Measurements from ENCODE around the gene SCRT2.
"Not testable (repeated sequence)": the region's sequence is repeated elsewhere in the genome, so short reads cannot be mapped to it uniquely, and the experiment has no call there.

Gene SCRT2

DNA sequence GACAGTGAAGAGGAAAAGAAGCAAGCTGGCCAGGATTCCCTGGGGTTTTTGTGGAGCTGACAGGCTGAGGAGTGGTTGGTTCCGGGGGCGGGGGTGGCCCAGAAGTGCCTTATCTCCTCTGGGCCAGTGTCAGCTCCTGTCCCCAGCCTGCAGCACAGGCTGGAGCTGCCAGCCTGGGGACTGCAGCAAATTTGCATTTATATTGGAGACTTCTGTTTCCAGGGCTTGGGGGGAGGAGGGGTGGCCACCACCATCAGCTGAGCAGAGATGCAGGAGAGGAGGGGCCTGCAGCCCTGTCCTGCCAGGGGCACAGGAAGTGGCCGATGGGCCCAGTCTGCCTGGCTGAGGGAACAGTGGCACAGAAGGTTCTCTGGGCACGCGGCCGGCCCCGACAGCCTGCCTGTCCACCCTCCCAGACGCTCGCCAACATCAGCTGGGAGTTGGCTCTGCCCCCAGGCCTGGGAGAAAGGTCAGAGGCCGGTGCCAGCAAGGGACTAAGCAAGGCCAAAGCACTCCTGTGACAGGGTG is 24.3 kb upstream of the SCRT2 start:
- no peak for DNase-seq

DNA sequence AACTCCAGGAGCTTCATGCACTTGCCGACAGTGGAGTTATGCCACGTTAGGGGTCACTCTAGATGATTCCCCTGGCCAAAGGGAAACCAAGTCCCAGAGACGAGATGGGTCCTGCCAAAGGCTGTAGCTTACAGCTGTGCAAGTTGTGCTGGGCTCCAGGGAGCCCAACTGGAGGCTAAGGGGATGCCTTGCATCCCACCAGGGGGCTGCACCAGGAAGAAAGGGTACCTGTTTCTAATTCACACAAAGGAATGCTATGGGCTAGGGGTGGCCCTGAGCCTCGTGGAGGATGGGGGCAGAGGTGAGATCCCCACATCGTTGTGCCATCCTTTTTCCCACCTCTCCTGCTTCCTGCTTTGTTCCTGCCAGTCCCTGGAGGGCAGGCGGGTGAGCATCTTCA is 23.7 kb upstream of the SCRT2 start:
- no peak for DNase-seq

DNA sequence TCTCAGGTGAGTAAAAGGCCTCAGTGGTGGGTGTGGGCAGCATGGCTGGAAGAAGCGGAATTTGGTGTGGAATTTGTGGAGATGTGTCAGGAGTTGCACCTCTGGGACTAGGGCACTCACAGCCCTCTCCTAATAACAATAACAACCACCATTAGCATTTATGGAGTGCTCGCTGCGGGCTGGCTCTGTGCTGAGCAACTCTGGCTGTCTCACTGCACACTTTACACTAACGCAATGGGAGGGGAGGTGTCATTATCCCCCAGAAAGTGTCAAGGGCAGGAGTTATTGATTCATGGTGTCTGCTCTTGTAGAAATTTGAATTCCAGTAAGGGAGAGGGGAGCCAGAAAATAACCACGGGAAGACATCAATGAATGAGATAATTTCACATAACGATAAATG is 22.7 kb upstream of the SCRT2 start:
- DNase-seq: no peak

DNA sequence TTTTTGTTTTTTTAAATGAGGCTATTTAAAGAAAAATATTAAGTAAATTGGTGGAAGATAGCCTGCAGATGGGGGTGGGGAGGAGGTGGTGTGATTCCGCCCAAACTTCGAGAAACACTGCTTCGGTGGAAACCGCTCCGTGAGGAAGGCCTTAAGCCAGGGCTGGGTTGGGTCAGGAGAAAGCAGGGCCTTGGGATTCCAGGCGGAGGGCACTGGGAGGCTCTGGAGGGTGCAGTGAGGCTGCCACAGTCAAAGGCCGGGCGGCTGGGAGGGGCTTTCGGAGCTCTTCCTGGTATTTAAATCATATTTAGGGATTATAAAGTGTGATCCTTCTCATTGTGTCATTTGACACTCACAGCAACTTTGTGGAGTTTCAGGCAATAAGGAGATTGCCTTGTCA is 22.2 kb upstream of the SCRT2 start:
- DNase-seq: no peak

DNA sequence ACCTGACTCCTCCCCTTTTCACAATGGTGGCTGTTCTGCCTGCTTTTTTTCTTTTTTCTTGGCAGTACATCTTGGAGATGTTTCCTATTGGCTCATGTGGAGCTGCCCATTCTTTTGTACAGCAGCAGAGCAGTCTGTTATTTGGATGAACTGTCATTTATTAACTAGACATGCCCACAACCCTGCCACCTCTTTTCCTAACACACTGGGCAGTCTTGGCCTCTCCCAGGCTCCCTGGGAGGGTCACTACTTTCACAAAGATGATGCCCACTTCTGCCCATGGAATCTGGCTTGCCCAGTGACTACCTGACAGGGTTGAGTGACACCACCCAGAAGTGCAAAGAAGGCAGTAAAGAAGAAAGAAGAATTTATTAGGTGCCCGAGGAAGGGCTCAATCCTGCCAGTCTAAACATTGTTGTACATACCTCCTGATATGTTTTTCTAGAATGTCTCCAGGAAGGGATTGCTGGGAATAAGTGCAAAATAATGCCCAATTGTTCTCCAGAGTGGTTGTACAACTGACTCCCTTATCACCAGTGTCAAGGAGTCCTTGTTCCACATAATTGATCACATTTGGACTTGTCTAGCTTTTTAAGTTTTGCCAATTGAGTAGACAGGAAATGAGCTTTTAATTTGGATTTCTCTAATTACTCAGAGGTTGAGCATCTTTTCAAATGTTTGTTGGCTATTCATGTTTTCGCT is 19.7 kb upstream of the SCRT2 start:
- DNase-seq: no peak

DNA sequence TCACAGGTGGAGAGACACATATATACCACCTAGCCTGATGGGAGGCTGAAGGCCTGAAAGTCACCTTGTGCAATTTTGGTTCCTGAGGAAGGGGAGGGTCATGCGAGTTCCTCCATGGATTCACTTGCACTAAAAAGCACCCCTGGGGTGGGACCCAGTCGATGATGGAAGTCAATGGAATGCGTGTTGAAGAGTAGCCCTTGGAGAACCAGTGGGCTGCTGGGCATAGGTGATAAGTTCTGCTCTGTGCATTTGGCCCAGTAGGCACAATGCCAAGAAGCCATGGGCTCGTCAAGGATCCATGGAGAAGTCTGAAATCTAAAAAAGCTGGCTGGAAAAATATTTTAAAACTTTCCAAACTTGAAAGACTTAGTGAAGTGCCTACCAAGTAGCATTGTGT is 18.9 kb upstream of the SCRT2 start:
- no peak for DNase-seq

DNA sequence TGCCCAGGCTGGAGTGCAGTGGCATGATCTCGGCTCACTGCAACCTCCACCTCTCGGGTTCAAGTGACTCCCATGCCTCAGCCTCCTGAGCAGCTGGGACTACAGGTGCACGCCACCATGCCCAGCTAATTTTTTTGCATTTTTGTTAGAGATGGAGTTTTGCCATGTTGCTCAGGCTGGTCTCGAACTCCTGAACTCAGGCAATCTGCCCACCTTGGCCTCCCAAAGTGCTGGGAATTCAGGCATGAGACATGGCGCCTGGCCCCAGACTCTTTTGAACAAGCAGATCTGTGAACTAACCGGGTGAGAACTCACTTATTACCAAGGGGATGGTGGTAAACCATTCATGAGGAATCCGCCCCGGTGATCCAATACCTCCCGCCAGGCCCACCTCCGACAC is 18.2 kb upstream of the SCRT2 start:
- not testable (repeated sequence) for DNase-seq

DNA sequence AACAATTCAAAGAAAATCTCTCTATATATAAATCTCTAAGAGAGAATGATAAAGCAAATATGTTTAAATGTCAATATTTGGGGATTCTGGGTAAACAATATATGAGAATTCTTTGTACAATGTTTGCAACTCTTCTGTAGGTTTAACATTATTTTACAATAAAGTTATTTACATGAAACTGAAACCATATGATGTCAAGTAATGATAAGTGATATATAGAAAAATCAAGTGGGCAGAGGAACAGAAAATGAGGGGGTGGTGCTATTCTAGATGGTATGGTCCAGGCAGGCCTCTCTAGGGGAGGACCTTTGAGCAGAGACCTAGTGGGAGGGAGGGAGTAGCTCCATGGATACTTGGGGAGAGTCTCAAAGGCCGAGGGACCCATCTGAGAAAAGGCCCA is 16.4 kb upstream of the SCRT2 start:
- DNase-seq: no peak

DNA sequence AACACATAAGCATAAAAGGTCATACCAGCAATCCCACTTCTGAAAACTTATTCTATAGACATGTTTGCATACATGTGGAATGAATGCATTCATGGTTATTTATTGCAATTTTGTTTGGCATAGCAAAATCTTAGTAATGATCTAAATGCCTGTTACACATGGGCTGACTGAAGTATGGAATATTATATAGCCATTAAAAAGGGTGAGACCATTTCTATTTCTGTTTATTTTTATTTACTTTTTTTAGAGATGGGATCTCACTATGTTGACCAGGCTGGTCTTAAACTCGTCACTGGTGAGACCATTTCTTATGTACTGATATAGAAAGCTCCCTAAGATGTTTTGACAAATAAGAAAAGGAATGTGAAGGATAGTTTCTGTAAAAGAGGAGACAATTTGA is 14.3 kb upstream of the SCRT2 start:
- DNase-seq: no peak

DNA sequence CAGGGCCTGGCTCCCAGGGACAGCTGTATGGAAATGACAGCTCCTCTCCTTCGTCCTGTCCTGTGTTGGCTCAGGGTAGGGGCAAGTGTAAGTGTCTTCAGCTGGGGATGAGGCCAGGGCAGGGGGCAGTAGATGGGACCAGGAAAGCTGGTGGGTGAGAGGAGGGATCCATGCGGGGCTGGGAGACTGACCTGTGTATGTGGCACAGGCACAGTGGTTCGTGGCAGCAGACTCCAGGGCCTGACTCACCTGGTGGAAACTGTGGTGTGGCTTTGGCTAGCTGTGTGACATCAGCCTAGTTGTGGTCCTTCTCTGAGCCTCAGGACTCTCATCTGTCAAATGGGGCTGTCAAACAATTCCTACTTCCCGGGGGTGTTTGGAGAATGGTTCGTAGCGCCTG is 13.7 kb upstream of the SCRT2 start:
- no peak for DNase-seq

DNA sequence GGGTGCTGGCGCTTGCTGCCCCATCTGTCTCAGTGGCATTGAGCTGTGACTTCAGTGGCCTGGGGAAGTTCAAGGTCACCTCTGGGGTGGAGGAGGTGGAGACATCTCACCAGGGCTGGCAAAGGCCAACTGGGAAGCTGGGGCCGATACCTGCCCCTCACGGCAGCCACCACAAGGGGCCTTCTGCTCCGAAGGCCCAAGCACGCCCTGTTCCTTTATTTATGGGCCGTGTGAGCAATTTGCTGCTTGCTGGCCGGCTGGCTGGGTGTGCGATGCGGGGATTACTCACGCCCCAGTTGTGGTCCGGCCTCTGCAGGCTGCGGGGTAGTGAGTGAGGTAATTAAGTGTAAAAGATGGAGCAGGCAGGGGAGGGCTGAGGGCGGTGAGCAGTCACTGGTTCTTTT is 13.2 kb upstream of the SCRT2 start:
- DNase-seq: no peak

DNA sequence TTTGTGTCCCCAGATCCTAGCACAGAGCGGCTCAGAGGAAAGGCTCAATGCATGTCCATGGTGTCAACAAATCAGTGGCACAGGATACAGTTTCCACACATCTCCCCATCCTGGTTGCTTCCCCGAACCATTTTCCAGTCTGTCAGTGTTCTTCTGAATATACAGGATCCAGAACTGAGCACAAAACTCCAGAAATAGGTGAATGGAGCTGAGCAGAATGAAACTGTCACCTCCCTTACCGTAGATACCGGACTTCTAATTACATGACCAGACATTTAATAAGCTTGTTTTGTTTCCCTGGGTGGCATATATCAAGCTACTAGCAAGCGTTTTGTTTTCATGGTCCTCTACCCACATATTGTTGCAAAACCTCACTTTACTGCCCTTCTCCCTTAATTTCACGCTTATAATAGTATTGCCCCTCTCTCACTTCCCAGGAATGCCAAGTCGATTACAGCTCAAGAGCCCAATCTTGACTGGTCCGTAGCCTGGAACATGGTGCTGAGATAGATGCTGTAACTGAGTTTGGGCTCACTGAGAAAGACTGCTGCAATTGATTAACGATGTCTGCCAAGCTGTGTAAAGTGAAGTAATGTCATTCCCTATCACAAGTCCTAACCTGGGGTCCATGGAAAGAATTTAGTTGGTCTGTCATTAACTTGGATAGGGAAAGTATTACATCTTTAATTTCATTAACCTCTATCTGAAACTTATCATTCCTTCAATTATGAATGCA is 12.0 kb upstream of the SCRT2 start:
- no peak for DNase-seq

DNA sequence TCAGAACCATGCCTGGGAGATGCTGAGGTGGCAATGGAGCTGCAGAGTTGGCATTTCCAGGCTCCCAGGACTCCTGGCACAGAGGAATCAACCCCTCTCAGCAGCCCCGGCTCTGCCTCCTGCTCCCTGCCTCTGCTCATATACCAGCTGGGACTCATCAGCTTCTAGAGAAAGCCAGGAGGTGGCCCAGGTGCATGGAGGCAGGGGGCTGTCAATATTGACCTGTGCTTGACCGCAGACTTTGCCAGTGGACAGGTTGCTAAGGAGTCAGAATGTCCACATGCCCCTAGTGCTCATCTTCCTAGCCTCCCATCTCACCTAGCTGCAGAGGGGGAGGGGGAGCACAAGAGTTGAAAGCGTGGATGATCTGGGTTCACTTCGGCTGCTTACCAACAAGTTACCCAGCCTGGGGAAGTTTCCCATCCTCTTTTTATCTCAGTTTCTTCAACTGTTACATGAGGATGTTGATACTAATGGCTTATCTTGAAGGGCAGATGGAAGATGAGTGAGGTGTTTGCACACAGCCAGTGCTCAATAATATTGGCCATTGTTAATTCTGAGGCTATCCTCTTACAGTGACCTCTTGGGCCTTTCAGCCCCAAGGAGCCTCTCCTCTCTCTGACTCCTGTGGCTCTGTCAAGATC is 9.2 kb upstream of the SCRT2 start:
- DNase-seq: no peak

DNA sequence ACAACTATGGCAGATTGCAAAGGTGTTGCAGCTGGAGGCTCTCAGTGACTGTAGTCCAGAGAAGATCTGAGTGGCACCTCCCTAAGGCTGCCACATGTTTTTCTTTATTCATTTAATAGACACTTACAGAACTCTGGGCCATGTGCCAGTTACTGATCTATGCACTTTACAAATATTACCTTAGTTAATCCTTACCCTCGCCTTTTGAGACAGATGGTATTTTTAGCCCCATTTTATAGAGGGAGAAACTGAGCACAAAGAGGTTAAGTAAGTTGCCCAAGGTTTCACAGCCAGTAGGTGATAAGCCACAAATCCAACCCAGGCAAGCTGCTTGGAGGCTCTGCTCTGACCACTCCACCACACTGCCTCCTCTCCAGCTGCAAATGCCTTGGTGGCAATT is 6.5 kb upstream of the SCRT2 start:
- DNase-seq: no peak

DNA sequence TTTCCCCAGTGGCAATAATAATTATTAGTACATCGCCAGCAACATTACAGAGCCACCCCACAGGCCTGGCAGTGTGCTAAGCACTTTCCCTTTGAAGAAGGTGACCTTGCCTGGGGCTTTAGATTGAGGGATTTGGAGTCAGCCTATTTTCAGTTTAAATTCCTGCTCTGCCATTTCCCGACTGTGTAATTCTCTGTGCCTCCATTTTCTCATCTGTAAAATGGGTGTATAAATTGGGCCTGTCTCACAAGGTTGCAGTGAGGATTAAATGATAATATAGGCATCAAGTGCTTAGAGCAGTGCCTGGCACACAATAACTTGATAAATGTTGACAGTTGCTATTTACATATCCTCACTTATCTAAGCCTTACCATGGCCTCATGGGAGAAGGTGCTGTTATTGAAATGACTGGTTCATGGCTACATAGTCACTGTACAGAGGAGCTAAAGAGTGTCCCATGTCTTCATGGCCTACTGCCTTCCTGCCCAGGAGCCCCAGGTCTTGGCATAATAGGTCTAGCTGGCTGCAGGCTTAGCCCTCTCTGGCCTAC is 5.1 kb upstream of the SCRT2 start:
- no peak for DNase-seq

DNA sequence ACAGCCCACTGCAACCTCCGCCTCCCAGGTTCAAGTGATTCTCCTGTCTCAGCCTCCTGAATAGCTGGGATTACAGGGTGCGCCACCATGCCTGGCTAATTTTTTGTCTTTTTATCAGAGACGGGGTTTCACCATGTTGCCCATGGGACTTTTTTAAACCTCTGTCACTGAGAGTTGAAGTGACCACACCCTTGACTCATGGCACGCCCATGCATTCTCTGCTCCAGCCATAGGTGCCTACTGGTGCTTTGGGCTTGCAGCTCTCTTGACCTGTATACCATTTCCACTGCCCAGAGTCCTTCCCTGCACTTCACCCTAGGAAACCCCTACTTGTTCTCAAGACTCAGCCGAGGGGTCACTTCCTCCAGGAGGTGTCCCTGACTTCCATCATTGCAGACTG is 2.4 kb upstream of the SCRT2 start:
- DNase-seq: no peak

DNA sequence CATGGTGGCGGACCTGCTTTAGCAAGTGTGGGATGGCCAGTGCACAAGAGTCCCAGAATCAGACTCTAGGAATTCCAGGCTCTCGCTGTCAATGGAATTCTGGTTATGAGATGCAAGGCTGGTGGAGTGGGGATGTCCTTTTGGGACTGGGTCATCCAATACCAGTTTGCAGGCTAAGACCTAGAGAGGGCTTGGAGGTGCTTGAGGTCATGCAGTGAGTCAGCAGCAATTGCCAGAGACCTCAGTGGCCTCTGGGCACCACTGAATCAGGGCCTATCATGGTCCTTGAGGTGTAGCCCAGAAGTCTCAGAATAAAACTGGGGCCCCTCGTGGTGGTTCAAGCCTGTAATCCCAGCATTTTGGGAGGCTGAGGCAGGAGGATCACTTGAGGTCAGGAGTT is 1.4 kb upstream of the SCRT2 start:
- no peak for DNase-seq

DNA sequence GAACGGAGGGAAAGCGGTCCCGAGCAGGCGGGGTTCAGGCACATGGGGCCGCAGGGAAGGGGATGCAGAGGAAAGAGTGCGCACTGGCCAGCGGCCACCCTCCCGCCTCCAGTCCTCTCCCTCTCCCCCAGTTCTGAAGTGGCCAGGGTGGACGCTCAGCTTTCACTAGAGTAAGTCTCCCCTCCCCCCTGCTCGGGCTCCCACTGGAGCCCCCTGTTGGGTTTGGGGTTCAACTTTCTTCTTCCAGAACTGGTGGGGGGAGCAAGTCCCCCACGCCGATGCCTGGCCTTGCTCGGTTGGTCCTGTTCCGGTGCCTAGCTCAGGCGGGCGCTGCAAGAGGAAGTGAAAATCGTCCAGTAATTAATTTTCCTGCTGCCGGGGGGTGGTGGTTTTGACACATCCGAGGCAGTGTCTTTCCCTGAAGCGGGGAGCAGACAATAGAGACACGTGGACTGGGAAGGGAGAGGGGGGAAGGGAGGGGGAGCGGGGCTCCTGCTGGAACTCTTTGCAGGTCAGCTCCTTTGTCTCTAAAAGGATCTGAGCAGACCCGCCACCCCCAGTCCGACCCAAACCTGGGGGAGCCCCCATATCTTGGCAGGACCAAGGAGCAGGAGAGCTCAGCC is 824 bp upstream of the SCRT2 start:
- no peak for DNase-seq

DNA sequence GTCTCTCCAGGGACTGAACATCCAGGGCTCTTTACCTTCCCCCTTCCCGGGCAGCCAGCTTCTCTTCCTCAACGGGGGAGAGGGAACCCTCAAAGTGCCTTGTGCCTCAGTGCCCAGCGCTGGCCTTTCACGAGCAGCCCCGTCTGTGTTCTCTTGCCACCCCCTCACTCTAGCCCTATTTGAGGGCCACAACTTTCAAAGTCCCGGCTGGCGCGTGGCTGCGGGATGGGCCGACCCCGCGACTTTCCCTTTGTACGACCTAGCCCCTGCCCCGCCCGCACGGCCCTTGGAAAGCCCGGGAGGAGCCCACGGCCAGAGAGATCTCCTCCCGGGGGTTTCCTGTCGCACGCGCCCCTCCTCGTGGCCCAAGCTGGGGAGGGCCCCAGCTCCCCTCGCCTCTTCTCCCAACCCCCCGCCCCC is 559 bp downstream of the SCRT2 start:
- no peak for DNase-seq

DNA sequence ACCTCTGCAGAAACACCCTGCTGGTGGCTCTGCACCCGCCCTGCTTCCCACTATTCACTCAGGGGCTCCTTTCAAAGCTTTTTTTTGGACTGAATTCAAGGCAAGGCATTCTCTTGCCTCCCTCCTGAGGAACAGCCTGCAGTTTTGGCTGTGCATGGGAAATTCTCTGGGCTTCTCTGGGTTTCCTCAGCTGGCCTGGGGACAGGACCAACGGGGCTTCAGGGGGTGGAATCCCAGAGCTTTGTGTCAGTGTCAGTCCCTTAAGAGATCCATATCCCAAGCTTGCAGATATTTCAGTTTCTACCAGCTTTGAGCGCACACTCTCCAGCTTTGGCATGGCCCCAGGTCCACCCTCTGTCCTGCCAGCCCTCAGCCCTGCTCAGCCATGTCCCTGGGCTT is 2.0 kb downstream of the SCRT2 start:
- no peak for DNase-seq

DNA sequence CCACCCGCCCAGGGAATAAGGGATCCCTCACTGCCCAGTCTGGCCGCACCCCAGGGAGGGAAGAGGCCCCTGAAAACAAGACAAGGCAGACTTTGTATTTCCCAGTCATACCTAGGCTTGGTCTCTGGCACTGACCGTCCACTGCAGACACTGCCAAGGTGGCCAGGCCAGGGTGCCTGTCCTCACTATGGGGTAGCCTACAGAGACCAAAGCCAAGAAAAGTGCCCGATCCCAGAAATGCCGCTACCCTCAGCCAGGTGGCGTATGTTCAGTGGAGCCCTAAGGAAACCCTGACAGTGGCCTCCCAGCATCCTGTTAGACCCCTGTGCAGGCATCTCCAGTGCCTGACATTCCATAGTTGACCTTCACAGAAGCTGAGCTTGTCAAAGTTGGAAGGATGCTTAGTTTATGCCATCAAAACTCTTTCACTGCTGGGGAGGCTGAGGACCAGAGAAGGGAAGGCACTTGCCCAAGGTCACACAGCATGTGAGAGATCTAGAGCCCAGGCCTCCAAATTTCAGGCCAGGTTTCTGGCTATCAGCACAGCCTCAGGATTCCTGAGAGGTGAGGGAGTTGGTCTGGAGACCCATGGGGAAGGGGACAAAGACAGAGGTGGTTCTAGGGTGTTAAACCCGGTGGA is 2.5 kb downstream of the SCRT2 start:
- DNase-seq: no peak

DNA sequence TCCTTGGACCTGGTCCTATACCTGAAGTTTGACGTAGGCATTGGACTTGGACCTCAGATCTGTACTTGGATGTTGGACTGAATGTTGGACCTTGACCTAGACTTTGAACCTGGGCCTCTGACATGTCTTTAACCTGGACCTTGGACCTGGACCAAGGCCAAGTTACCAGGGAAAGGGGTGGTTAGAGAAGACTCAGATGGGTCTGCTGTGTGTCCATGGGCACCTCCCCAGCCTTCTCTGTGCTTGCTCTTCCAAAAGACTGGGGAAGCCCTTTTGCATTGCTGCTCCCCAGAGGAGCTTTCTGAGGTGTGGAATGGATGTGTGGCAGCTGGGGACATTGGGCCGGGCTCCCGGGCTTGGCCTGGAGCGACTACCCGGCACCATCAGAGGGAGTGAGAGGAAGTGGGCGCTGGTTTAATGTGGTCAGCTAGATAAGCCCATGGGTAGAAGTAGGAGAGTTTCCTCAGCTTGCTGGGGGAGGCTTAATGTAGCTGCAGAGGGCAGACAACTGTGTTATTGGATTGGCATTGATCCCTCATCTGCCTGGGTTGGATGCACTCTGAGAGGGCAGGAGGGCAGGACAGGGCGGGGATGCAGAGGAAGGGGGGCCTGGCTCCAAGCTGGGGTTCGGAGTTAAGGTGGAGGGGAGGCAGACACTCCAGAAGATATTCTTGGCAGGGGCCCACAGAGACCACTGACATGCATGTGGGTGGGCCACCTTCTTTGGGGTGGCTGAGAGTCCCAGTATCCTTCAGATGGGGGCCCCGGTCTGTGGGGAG is 4.2 kb downstream of the SCRT2 start:
- DNase-seq: no peak
